IMR-90 (cell line): ENCODE measurements around the gene MAPRE3.

Experiments used
- CTCF ChIP-seq: conservative IDR thresholded peaks from 2 replicates; pipeline ENCODE4 v1.5.1; 2012; ENCODE audit warnings: mild to moderate bottlenecking, low read depth, low read length, improper control_type of control experiment
- FOS ChIP-seq: fragments of 150-350 bp; IDR thresholded peaks from 2 replicates; pipeline ENCODE4 v1.6.1; 2016; ENCODE audit warnings: low read depth, low read length
- POLR2A ChIP-seq: IDR thresholded peaks from 2 replicates; pipeline ENCODE4 v1.6.1; 2012; ENCODE audit warnings: mild to moderate bottlenecking, low read depth, low read length
- RAD21 ChIP-seq: IDR thresholded peaks from 2 replicates; pipeline ENCODE4 v1.6.1; 2012; ENCODE audit warnings: low read length, improper control_type of control experiment

GRCh38 chr2:26948800-26949199, 21.6 kb upstream of the MAPRE3 start:
- TF ChIP-seq CTCF, result no peak
- no peak for TF ChIP-seq POLR2A
- no peak for TF ChIP-seq FOS
- no peak for TF ChIP-seq RAD21
